ENCODE data around the gene ADAMTS20.
A peak's percentile ranks its signal among the peaks of the same experiment; 100 is the strongest.
"Not testable (repeated sequence)": the region's sequence is repeated elsewhere in the genome, so short reads cannot be mapped to it uniquely, and the experiment has no call there.

The ADAMTS20 gene

DNA sequence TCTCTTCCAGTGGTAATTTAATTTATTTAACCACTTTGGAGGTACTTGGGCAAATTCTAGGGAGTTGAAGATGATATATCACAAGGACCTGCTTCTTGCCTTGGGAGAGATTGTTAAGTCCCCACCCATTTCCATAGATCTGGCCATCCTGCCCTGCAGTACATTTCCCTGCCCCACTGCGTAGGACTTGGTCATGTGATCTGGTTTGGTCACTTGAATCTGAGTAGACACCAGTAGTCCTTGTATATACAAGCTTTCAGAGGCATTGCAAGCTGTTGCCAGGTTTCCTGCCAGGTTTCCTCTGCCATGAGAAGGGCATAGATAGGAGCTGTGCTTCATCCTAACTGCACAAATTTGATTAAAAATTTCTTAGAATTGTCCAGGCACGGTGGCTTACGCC, 200.0 kb downstream of the ADAMTS20 start:
- no peak for DNase-seq

DNA sequence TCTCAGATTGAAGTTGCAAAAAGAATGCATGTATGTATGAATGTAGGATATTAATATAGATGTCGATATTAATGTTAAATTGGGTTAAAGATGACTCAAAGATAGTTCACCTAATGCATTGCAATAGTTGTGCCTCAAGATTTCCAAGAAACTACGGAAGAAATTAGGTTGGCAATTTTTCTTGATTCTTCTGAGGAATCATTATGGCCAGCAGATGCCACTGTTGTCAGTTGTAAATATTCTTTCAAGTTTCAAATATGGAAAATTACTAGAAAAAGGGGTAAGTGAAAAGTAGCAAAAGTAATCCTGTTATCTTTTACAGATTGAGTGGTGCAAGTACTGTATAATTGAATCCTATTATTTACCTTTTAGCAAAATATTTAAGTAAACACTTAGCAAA, 202.1 kb downstream of the ADAMTS20 start:
- DNase-seq: peak; percentile 13

DNA sequence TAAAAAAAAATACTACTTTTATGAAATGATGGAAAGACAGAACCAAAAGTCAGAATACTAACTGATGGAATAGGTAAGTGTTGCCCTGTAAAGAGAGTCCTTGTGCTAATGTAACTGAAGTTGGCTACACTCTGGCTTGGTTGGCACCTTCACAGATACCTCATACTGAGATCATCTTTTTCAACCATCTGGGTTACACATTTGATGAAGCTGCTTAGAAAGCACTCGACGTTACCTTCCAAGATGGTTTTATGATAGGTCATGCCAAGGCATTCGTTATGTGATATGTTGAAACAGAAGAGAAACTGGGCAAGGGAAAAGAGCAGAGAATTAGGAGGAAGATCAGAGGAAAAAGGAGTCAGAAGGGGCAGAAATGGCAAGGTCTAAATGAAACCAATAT, 203.8 kb downstream of the ADAMTS20 start:
- DNase-seq: no peak

DNA sequence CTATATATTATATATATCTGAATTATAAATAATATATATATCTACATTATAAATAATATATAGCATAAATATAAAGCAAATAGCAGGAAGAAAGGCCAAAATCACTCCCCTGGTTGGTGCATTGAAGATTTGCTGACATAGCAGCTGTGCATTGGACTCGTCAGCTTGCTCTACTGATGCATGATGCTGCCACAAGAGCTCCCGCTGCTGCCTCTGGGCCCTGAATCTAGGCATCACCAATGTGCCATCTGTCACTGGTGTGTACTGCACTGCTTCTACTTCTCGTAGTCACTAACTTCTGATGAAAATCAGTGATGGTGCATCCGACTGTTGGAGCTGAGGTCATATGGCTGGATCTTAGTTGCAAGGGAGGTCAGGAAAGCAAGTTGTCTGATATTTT, 205.0 kb downstream of the ADAMTS20 start:
- peak; percentile 53 for DNase-seq

DNA sequence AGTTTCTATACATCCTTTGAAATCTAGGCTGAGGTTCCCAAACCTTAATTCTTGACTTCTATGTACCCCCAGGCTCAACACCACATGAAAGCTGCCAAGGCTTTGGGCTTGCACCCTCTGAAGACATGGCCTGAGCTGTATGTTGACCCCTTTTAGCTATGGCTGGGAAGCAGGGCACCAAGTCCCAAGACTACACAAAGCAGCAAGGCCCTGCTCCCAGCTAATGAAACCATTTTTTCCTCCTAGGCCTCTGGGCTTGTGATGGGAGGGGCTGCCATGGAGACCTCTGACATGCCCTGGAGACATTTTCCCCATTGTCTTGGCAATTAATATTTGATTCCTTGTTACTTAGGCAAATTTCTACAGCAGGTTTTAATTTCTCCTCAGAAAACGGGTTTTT, 207.0 kb downstream of the ADAMTS20 start:
- DNase-seq: no peak

DNA sequence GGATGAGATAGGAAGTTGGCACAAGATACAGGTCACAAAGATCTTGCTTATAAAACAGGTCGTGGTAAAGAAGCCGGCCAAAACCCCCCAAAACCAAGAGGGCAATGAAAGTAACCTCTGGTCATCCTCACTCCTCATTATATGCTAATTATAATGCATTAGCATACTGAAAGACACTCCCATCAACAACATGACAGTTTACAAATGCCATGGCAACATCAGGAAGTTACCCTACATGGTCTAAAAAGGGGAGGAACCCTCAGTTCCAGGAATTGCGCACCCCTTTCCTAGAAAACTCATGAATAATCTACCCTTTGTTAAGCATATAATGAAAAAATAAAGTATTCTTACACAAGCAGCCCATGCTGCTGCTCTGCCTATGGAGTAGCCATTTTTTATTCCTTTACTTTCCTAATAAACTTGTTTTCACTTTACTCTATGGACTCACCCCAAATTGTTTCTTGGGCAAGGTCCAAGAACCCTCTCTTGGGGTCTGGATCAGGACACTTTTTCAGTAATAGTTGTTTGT, 210.2 kb downstream of the ADAMTS20 start:
- DNase-seq: not testable (repeated sequence)

DNA sequence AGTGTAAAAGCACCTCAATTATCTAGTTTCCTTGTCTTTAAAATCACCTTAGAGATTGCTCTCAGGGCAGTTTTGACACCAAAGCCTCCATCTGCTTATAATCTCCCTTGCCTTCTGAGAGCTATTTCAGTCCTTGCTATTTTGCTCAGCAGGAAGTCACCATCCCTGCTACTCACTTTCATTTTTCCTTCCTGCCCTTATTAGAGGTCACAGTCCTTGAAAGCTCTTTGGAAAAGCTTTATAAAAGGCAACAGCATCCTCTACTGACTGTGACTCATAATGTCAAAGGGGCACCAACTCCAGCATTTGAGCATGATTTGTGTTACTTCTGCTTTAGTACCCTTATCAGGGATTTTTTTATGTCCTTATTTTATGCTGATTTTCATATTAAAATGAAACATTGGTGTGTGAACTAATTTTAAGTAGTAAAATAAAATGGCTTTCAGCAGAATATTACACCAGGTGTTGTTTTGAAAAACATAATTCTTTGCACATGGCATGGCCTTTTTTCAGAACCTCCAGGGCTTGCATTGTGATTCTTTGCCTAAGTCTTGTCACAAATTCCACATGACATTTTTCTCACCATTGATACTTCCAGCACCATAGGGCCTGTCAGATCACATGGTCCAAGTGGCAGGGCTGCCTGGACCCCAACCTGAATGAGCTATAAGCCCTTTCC, 213.0 kb downstream of the ADAMTS20 start:
- DNase-seq: peak; percentile 80

DNA sequence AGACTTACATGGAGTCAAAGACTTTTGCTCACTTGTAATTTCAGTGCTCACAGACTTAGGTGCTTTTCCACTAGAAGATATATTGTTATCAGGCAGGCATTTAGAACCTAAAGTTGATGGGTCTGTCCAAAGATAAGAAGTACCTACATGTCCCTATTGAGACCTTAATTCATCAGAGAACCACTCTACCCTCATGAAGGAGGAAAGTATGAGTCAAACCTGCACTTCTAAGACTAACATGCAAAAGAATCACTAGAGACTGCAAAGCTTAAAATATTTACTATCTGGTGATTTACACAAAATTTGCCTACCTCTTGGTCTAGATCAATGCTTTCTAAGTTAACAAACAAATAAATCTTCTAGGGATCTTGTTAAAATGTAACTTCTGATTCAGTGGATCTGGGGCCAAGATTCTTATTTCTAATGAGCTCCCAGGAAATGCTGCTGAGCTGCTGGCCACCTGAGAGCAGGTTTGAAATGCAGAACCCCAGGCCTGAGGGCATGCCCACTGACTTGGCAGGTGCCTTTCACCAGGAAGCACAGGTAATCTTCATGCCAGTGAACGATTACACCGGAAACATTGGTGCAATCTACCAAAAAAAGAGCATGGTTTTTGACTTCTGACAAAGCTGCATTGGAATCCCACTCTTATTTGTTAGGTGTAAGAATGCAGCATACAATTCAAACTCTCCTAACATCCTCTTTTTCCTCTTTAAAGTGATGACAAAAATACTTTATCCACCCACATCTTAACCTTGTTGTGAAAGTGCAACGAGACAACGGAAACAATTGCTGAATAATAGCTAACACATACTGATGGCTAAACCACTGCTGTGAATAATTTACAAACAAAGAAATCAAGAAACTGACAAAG, 214.2 kb downstream of the ADAMTS20 start:
- no peak for DNase-seq

DNA sequence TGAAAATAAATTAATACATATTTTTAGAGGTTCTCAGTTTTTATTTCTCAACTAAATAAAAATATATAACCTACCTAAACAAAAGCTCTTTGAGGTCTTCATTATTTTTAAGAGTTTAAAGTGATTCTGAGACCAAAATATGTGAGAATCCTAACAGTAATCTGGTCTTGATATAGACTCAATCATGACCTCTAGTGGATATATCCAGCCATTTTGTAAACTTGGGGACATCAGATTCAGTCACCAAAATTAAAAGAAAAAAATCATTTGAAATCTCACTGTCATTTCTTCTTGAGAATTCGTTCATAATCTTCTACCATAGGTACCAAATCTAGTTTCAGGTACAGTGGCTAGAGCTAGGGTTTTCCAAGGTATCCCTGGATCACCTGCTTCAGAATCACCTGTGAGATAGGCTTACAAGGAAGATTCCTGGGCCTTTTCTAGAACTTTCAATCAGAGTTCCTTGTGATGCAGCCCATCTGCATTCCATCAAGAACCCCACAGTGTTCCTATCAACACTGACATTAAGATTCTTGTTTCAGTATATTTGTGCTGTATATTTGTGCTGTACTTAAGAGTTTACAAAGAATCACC, 214.9 kb downstream of the ADAMTS20 start:
- peak; percentile 45 for DNase-seq

DNA sequence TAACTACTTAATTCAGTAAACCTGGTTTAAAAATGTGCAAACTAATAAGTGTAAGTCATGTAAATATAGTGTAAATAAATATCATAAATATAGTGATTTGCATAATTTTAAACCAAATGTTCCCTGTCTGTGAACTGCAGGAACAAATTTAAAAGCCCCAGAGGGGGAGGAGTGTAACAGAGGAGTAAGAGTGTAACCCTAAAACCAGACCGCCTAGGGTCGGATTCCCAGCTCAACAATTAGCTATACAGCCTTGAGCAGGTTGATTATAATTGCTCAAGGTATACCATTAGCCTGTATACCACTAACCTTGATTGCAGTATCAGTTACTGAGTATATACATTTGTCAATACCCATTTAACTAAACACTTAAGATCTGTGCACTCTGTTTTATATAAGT, 218.4 kb downstream of the ADAMTS20 start:
- no peak for DNase-seq

DNA sequence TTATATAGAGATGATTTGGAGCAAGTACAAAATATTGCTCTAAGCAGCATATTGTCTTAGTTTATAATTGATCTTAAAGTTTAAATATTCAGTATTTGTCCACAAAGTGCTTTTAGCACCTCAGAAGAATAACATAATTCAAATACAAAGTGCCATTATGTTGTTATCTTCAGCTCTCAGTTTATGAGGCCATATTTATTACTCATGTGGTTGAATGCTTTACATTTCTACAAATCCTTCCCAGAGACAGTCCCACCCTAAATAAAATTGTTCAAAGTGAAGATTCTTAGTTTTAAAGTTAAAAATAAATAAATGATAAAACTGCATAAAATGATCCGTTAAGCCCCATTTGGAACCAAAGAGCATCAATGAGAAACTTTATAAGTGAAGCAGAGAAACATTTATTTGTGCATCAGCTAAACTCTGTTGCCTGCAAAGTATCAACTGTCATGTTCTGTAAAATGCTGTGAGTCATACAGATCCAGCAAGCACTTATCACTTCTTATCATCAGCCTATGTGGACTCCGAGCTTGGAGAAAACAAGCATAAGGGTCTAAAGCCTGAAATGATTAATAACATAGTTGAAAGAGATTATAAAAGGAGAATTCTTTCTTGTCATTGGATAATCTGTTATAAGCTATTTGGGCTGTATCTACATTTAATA, 218.9 kb downstream of the ADAMTS20 start:
- DNase-seq: no peak

DNA sequence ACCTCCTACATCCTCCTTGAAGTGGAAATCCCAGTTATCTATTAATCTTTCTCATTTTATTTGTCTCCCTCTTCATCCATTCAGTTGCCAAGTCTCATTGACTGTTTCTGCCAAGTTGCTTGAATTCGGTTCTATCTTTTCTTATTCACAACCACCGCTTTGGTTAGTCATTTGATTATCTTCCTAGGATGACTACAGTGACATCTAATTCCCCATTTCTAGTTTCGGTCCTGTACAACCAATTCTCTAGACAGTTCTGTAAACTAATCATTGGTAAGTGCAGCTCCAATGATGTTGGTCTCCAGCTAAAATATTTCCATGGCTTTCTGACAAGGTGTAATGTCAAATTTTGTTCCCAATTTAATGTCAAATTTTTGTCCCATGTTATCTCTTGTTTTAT, 220.1 kb downstream of the ADAMTS20 start:
- DNase-seq: no peak

DNA sequence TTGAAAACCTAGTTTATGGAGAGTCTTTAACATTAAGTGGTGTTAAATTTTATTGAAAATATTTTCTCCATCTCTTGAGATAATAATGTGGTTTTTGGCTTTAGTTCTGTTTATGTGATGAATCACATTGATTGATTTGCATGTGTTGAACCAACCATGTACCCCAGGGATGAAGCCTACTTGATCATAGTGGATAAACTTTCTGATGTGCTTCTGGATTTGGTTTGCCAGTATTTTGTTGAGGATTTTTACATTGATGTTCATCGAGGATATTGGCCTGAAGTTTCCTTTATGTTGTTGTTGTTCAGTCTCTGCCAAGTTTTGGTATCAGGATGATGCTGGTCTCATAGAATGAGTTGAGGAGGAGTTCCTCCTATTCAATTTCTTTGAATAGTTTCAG, 222.6 kb downstream of the ADAMTS20 start:
- DNase-seq: no peak

DNA sequence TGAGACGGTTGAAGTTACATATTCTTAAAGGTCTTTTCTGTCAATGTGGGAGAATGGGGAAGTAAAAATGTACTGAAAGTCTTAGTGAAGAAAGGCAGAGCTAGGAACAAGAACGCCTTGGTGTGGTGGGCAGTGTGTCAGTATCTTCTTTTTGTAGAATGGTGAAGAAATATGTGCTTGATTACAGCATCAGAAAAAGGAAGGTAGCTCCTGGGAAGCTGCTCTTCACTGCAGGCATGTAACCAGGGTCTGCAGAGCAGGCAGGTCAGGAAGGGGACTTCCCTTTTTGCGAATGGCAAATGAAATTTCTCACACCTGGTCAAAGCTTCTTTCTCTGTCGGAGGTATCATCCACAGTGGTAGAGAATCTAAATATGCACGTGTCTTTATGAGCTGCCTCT, 226.2 kb downstream of the ADAMTS20 start:
- DNase-seq: no peak

DNA sequence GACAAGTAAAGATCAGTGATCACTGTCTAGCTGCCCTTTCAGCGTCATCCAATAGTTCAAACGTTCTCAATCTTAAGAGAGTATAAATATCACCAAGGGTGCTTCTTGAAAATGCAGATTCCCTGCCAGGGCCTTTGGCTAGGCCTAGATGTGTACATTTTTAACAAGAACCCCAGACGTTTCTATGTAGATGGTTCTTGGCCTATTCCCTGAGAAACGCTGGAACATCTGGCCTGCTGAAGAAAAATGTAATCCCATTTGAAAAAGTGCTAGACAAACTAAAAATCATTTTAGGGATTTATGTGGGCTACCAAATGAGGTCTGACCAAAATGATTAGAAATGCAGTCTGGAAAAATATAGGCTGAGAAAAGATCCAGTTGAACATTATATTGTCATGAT, 231.7 kb downstream of the ADAMTS20 start:
- DNase-seq: no peak

DNA sequence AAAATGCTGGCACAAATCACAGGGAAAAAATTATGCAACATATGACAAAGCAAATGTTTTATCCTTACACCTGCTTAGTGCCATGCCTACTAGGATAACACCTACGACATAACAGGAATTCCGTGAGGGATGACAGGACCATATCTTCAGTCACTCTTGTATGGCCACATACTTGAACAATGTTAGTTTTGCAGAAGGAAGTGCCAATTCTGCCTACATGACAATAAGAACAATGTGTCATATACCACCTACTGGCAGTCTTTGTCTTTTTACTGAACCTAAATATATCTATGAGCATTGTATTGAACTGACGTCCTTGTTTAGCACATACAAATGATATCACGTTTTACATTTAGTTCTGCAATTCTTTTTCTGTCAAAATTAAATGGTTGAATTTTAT, 234.0 kb downstream of the ADAMTS20 start:
- DNase-seq: no peak

DNA sequence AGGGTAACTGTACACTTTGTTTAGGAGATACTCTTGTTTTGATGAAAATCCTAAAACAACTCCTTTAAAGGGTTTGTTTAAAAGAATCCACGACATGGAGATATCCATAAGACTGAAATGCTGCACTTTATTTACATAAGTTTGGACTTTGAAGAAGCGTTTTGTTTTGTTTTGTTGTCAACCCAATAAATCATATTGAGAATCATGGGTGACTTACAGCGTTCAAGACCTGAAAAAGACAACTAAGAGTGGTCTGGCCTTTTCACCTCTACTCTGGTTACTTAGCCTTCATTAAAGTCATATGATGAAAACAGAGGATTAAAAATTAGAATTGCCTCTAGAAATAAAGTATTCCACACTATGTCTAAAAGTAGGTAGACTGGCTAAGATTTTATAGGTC, 234.8 kb downstream of the ADAMTS20 start:
- DNase-seq: no peak

DNA sequence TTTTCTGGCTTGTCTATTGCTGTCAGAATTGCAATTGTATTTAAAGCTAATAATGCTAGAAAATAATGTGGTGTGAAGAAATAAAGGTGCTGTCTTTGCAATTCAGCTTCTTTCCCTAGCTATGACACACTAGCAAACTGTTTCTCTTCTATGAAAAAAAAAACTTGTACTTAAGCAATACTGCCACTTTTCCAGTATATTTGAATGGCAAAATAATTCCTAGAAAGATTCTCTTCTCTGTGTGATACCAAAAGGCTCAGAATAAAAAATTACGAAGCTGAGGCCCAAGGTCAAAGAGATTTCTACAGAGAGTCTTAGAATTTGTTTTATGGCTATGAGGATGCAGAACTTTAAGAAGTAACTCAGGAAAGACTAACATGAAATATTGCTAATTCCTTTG, 235.5 kb downstream of the ADAMTS20 start:
- no peak for DNase-seq

DNA sequence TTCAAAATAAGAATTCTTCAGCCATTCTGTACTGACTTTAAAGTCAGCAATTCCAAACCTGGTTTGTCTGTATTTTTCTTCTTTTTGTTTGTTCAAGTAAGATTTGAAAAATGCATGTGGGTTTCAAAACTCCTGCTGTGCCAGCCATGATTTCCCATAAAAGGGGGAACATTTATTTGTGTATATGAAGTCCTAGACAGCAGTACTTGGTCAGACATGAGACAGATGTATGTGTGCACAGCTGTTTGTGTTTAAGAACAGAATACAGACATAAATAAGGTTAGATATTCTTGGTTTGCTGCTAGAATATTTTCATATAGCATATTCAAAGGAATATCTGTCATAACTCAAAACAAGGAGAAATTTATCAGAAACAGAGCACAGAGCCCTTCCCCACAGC, 236.0 kb downstream of the ADAMTS20 start:
- DNase-seq: peak; percentile 37

DNA sequence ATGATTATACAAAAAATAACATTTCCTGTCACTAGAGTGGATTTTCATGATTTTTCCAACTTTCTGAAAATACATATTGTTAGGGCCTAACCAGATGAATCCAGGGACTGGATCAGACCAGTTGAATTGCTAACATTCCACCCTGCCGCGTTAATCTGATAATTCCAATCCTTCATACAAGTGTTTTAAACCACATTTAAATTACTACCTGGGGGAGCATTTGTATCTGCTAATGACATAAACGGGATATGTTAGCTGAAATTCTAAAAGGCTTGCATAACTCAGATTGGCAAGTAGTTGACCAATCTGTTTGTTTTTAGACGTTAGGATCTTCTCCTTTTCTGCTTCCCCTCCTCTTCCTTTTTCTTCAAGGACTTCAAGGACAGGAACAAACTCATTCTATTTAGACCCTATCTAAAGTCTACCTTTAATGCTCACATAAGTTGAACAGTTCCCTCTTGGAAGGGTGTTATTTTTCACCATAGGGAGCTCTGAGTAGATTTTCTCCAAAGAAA, 239.0 kb downstream of the ADAMTS20 start:
- no peak for DNase-seq

DNA sequence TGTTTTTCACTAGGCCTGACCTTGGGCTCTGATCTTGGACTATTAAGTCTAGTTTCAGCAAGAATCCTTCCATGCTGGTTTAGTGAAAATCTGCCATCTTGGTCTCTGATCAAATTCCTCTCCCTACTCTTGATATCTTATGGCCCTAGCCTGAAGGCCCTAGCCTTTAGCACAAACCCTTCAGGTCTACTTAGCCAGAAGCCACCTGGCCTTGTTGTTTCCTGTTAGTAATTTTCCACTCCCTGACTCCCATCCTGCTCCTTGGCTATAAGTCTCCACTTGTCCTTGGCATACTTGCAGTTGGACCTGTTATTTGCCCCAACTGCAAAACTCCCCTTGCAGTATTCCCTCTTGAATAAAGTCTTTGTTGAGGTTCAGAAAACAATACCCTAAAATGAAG, 241.4 kb downstream of the ADAMTS20 start:
- DNase-seq: no peak

DNA sequence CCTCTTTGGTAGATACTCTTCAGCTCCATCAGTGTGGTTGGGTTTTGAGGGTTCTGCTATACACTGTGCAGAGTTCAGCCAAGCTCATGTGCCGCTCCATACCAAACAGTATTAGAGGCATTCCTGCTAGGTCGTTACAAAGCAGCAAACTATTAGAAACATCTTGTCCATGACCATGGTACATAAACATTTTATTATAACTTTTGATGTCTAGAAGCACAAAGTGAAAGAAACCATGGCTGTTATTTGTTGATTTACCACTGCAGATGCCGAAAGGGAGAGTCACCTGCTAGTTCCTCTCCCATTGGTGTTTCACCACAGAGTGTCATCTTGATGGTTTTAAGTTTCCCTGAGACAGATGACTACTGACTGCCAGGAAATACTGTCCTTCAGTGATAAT, 242.0 kb downstream of the ADAMTS20 start:
- no peak for DNase-seq

DNA sequence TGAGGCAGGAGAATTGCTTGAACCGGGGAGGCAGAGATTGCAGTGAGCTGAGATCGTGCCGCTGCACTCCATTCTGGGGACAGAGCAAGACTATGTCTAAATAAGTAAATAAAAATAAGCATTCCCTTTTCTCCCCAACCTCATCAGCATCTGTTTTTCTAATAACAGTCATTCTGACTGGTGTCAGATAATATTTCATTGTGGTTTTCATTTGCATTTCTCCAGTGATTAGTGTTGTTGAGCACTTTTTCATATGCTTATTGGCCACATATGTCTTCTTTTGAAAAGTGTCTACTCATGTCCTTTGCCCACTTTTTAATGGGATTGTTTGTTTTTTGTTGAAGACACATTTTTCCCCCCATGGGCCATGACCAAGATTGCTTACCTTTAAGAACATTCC, 243.2 kb downstream of the ADAMTS20 start:
- no peak for DNase-seq

All from eye (tissue), 1 donor.